NCI-H2227 (cell line): Measurements from ENCODE around the gene NTRK2.

Experiments used
- DNase-seq: peaks from one replicate; lab custom pipeline; 2025; ENCODE audit not compliant: unreplicated experiment; lab: John Stamatoyannopoulos, UW

Gene NTRK2

GRCh38 chr9:84681516-84682285 is 12.2 kb downstream of the NTRK2 start:
- DNase-seq: no peak

GRCh38 chr9:84686068-84686467 is 16.5 kb downstream of the NTRK2 start:
- no peak for DNase-seq

GRCh38 chr9:84688956-84689355 is 19.4 kb downstream of the NTRK2 start:
- DNase-seq: no peak

GRCh38 chr9:84691634-84692033 is 22.1 kb downstream of the NTRK2 start:
- DNase-seq: no peak

GRCh38 chr9:84694248-84694647 is 24.7 kb downstream of the NTRK2 start:
- no peak for DNase-seq

GRCh38 chr9:84697042-84697441 is 27.5 kb downstream of the NTRK2 start:
- no peak for DNase-seq

GRCh38 chr9:84697509-84698114 is 28.1 kb downstream of the NTRK2 start:
- DNase-seq: peak; percentile 56

- no peak for DNase-seq
Measured at GRCh38 chr9:84698323-84698722, 28.8 kb downstream of the NTRK2 start.

GRCh38 chr9:84699984-84700383 is 30.5 kb downstream of the NTRK2 start:
- no peak for DNase-seq

GRCh38 chr9:84701801-84702200 is 32.3 kb downstream of the NTRK2 start:
- no peak for DNase-seq

GRCh38 chr9:84702471-84702870 is 32.9 kb downstream of the NTRK2 start:
- DNase-seq: no peak

- DNase-seq: no peak
Measured at GRCh38 chr9:84703793-84704192, 34.3 kb downstream of the NTRK2 start.

GRCh38 chr9:84705128-84705527 is 35.6 kb downstream of the NTRK2 start:
- peak; percentile 14 for DNase-seq

- no peak for DNase-seq
Measured at GRCh38 chr9:84708400-84708799, 38.9 kb downstream of the NTRK2 start.

GRCh38 chr9:84709056-84709455 is 39.5 kb downstream of the NTRK2 start:
- no peak for DNase-seq

- DNase-seq: no peak
Measured at GRCh38 chr9:84710701-84711397, 41.3 kb downstream of the NTRK2 start.

GRCh38 chr9:84711398-84711777 is 41.9 kb downstream of the NTRK2 start:
- DNase-seq: no peak

GRCh38 chr9:84711936-84712335 is 42.4 kb downstream of the NTRK2 start:
- DNase-seq: no peak

- no peak for DNase-seq
Measured at GRCh38 chr9:84716217-84716616, 46.7 kb downstream of the NTRK2 start.

GRCh38 chr9:84718476-84718875 is 48.9 kb downstream of the NTRK2 start:
- DNase-seq: no peak

- DNase-seq: no peak
Measured at GRCh38 chr9:84722388-84722989, 53.0 kb downstream of the NTRK2 start.

GRCh38 chr9:84723426-84723825 is 53.9 kb downstream of the NTRK2 start:
- no peak for DNase-seq
